GM18867 (cell line): ENCODE results near the gene PRKD1.
"Not testable (repeated sequence)": the region's sequence is repeated elsewhere in the genome, so short reads cannot be mapped to it uniquely, and the experiment has no call there.

Experiments used
- ATAC-seq: cut with Tn5 transposase; IDR thresholded peaks from one replicate; pipeline ENCODE4 v1.9.1; 2021; ENCODE audit warnings: mild to moderate bottlenecking, moderate library complexity; ENCODE audit not compliant: unreplicated experiment

PRKD1 gene

DNA sequence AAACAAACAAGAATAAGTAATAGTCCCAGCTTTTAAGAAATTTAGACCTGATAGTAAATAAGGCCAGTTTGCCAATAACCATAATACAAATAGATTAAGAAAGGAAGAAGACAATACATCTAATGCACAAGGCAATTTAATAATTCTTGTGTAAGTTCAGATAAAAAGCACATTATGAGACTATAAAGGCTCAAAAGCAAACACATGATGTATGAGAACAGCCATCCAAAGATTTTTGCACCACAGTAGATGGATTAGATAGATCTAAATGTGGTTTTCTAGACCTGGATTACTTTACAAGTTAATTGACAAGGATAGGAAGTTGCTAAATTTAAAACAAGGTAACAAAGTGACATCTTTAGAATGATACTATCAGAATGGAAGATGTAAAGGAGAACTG is 125.4 kb downstream of the PRKD1 start:
- ATAC-seq: no peak

DNA sequence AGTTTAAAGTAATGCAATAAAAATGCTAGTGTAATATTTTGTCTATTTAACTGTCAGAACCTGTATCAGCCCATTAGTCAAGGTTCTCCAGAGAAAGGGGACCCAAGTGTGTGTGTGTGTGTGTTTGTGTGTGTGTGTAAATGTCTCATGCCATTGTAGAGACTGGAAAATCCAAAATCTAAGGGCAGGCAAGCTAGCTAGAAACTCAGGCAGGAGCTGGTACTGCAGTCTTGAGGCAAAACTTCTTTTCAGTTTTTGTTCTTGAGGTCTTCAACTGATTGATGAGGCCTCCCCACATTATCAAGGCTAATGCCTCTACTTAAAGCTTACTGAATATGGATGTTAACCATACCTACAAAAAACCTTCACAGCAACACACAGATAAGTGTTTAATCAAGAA is 126.7 kb downstream of the PRKD1 start:
- ATAC-seq: no peak

DNA sequence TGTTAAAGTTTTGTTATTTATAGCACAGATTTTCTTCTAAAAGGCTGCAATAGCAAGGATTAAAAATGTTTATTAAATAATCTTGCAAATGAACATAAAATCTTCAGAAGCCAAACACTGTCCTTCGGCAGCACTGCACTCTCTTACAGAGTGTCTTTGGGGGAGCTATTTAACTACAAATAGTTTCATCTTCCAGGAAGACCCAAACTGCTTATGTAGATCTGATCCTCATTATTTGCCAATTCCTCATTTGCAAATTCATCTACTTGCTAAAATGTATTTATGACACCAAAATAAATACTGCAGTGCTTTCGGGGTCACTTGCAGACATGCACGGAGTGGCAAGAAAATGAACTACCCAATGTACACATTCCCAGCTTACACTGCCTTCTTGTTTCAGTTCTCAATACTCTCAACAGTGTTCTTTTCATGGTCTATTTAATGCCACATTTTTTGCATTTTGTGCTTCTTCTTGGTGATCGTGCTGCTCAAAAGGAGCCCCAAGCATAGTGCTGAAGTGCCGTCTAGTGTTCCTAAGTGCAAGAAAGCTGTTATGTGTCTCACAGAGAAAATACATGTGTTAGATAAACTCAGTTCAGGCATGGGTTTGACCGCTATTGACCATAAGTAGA is 128.1 kb downstream of the PRKD1 start:
- ATAC-seq: peak; percentile 87

DNA sequence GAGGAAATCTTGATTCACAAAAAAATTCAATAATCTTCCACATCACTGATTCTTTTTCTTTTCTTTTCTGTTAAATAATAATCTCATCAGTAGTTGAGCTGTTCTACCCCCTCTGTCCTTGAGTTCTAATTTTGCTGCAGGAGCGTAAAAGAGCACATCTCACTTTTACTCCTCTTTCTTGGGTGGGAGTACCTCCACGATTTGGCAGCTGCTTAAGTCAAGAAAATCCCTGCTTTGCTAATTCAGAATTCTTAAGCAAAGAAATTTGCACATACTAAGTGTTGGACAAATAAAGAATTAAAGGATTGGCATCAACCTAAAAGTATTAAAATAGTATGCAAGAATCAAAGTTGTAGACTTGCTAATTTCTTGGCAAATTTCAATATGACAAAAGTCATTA is 128.8 kb downstream of the PRKD1 start:
- ATAC-seq: no peak

DNA sequence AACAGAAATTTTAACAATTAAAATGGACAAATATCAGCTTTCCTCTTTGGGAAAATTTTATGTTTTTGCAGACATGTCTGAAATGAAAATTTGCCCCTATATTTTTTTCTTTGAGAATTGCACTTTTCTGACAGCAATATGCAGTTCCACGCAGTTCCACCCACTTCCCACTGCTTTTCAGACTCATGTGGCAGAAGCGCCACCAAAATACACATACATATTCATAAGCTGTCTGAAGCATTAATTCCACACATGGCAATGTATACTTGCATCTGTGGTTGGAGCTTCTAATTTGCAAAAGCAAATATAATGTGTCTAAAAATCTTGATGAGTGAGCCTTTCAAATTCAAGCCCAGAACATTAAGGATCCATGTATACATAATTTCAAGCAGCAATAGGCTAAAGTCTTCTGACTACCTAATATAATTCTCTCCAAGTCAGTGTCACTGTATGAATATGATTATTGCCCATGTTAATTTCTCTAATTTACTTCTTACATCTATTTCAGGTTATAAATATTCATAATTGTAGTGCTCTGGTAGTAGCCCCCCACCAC is 129.5 kb downstream of the PRKD1 start:
- no peak for ATAC-seq

DNA sequence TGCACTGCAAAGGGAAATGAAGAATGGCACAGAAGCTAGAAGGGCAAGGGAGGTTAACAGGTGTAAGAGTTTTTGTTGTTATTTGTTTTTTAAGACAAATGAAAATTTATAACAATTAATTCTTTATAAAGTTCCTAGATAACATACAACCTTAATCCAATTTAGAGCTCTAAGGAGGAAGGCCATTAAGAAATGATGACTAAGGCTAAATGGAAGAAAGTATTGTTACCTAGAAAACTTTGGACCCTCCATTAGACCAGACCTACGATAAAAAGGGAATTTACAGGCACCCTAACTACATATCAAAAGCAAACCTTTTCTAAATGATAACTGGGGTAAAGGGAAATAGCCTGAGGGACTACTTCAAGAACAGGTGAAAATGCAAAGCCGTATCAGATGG is 130.8 kb downstream of the PRKD1 start:
- no peak for ATAC-seq

DNA sequence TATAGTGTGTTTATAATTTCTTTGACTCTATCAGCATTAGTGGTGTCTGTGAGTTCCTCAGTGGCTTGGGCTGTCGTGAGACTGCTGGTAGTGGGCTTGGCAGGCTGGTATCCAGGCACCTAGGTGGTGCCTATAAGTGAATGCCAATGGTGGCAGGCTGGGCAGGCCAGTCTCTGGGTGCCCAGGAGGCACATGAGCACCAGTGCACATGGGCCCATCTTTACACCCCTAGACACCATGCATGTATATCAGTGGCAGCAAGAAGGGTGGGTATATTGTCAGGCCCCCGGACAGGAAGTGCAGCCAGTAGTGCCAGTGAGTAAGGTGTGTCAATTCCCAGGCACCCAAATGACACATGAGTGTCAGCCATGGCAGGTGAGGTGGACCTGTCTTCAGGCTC is 138.2 kb downstream of the PRKD1 start:
- no peak for ATAC-seq

DNA sequence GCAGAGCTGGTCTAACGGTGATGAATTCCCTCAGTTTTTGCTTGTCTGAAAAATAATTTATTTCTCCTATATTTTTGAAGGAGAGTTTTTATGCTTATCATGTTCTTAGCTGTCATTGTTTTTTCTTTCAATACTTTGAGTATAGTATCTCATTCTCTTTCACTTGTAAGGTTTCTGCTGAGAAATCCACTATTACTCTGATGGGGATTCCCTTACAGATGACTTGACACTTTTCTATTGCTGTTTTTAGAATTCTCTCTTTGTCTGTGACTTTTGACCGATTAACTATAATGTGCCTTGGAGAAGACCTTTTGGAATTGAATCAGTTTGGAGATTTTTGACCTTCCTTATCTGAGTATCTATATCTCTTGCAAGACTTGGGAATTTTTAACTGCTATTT is 139.6 kb downstream of the PRKD1 start:
- no peak for ATAC-seq

DNA sequence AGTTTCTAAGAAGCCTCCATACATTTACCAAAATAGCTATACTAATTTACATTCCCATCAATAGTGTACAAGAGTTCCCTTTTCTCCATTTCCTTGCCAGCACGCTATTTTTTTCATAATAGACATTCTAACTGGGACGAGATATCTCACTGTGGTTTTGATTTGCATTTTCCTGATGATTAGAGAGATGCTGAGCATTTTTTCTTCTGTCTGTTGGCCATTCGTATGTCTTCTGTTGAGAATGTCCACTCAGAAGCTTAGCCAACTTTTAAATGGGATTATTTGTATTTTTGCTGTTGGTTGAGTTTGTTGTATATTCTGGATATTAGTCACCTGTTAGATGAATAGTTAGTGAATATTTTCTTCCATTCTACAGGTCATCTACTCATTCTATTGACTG is 144.1 kb downstream of the PRKD1 start:
- no peak for ATAC-seq

DNA sequence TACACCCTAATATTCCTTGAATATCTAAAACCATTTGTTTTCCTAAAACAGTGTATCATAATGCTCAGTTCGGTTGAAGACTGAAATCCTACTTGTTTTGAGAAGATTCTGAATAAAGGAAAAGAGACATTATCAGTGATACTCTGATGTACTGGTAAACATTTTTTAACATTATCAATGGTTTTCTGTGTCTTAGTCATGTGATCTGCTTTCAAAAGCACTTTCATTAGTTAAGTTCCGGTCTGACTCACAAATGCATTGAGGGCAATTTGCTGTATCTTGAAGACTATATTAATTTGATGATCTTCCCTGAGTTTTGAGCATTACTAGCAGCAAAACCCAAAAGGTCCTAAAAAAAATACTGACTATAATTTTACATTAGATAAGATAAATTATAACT is 145.6 kb downstream of the PRKD1 start:
- ATAC-seq: no peak

DNA sequence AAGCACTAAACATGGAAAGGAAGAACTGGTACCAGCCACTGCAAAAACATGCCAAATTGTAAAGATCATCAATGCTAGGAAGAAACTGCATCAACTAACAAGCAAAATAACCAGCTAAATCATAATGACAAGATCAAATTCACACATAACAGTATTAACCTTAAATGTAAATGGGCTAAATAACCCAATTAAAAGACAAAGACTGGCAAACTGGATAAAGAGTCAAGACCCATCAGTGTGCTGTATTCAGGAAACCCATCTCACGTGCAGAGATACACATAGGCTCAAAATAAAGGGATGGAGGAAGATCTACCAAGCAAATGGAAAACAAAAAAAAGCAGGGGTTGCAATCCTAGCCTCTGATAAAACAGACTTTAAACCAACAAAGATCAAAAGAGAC is 150.5 kb downstream of the PRKD1 start:
- ATAC-seq: not testable (repeated sequence)

DNA sequence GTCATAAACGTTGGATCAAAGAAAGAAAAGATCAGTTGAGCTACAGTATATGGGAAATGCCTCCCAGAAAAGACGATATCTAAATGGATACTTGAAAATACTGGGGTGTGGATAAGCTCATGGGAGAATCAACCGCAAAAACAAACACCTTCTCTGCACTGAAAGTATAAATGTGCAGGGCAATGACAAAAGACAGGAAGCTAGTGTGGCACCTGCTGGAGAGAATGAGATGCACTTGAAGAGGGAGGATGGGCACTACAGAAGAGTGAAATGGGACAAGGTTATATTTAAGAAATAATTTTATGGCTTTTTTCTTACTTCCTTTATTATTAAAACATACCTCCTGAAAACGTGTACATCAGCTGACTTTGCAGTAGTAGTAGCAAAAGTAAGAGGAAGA is 153.7 kb downstream of the PRKD1 start:
- ATAC-seq: no peak

DNA sequence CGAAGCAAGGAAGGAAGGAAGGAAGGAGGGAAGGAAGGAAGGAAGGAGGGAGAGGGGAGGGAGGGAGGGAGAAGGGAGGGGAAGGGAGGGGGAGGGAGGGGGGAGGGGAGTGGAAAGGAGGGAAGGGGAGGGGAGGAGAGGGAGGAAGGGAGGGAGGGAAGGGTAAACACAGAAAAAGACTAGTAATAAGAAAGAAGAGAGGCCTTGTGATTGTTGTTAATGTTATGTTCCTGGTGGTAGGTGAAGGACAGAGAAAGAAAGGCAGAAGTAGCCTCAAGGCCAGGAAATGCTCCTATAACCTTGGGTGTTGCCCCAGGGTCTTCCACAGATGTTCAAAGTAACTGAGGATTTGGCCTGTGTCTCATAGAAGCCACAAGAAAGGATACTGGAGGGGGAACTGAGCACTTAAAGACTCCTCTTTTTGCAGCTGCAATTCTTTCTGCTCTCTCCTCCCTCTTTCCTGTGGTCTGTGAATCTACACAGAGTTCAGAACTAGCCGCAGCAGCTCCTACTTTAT is 164.2 kb downstream of the PRKD1 start:
- ATAC-seq: no peak

DNA sequence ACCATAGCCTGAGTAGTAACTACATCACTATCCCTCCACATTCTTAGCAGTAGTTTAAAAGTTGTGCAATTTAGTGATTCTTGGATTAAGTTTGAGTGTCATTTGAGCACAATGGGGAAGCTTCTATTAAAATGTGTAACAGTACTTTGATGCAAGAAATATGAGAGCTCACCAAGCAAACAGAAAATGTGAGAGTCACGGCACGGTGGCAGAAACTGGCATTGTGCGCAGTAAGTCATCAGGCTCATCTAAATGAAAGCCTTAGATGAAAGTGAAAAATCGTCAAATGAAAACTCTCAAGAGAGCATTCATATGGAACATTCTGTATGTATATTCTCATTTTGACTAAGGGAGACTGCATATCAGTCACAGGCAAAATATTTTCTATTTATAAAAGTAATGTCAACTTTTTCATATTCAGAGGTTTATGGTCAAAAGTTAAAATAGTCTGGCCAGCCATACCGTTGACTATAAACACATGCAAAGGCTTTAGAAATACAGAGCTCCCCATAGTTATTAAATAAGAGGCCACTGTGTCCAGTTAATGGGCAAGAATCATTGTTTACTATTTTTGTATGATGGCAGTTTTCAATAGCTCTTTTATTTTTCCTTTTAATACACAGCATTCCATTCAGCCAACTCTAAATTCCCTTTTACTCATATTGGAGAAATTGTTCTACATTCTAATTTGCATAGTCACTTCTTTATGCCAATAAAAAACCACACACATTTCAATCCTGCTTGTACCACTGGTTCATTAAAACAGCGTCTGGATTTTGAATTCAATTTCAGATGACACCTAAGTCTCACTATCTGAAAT is 167.9 kb downstream of the PRKD1 start:
- ATAC-seq: peak; percentile 92

DNA sequence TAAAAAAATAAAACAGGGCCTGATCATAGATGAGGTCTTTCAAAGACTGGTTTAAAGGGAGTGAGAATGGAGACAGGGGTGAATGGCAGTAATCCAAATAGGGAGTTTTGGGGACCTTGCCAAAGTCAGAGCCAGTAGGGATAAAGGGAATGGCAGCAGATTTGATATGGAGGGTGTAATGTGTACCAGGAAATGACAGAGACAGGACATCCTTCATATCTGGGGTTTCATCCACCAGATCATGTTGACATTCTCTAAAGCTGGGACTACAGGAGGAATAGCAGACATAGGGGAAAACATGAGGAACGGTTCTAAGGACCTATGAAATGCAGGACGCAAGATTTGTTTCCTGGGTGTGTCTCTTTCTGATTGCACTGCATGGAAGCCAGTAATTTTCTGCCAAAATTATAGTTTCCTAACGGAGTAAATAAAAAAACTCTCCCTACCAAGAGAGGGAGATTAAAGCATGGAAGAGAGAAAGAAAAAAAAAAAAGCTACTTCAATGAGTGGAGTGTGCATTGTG is 169.9 kb downstream of the PRKD1 start:
- ATAC-seq: no peak

DNA sequence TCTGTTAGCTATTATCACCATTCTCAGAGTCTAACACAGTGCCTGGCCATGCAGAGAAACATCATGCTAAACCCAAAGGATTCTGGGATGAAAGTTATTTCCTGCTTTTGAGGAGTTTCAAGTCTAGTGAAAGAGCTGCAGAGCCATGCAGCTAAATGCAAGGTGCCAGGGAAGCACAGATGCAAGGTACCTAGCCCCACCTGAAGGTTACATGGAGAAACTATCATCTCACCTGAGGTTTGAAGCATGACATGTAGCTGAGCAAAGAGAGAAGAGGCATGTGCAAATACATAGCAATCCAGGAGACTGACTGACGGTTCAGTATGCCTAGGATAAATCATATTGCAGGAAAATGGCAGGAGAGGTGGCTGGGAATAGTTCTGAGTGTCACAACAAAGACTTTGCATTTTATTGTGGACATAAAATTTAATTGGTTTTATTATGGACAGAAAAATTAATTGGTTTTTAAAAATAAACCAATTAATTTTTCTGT is 170.4 kb downstream of the PRKD1 start:
- ATAC-seq: no peak

DNA sequence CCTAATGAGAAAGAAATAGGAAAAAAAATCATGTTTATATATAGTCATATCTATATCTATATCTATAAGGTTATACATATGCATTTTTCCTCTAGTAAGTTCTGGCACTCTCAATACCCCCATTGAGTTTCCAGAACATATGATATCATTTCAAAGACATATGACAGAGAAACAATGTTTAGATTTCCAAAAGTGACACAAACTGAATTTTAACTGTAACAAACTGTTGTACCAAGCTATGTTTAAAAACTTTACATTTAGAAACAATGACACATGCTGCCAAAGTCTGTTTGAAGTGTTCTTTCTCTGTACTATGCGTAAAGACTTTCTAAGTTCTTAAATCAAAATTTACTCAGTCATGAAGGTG is 171.6 kb downstream of the PRKD1 start:
- ATAC-seq: no peak

DNA sequence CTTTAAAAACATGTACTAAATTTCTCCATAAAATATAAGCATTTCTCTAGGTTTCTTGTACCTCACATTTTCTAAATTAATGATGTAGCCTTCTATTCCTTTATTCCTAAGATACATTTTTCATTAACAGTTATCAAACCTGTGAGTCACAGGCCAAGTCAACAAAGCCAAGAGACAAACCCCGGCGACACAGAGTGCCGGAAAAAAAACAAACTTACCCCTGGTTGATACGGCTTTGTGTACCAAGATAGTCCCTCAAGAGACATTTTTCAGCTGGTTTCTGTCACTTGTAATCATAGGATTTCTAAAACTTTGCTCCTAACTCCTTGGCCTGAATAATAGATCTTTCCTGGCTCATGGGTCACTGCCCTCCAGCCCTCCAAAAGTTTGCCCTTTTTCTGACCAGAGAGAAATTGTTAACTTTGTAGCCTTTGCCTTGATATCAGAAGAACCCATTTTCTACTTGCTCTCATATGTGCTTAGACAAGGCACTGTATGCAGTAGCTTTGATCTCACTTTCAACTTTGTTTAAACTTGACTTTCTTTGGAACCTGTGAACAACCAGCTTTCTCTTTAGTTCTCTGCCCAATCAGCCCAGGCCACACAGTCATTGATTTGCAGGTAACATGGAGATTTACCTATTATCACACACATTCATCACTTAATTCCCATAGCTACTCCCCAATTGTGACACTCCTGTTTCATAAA is 172.2 kb downstream of the PRKD1 start:
- ATAC-seq: no peak

DNA sequence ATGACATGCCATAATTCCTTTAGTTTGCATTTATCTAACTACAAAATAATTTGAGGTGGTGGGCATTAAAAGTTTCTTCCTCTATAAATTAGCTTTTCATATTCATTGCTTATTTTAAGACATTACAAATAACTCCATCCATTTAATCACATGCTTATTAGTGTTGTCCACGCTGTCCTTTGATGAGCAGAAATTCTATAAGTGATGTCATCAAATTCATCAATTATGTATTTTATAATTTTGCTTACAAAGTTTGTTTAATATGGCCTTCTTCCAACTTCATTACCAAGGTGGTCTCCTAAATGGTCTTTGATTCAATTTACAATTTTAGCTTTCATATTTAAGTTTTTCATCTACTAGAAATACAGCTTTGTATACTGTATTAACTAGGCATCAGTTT is 173.5 kb downstream of the PRKD1 start:
- ATAC-seq: no peak

DNA sequence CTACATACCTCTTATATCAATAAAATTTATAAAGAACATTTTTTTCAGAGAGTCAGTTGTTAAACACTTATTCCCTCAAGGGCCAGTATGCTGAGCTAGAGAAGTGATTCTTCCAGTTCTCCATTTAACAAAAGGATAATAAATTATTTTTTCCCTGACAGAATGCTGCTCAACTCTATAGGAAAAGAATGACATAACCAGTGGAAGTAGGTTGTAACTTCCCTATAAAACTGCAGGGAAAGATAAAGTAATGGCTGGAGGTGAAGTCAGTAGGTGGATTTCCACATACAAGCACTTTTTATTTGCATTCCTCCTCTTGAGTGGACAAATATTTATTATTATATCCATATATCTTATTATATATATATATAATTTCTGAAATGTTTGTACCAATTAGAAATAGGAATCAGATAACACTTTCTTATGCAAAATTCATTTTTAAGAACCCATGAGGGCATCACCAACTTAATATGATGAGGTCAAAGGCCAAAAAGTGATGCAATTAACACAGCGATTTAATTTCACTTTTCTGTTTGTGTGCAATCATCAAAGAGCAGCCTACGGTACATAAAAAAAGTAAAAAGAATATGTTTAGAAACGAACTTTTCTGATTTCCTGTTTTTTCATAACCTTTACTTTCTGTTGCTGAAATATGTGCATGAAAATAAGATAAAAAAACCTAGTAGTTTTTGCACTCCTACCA is 175.3 kb downstream of the PRKD1 start:
- no peak for ATAC-seq

DNA sequence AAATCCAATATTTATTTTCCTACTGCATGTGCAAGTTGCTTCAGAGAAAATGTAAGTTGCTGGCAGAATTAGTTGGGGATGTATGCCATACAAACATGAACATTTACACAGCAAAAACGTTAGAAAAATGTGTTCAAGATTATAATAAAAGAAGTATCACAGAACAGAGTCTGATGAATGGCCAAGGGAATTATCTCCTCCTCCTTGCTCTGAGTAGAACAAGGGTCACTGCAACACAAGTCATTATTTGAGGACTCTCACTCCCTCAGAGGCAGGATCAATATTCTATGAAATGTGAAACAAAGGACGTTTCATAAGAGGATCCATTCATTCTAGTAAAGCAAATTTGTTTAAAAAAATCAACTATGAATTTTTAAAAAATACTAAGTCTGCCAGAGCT is 177.8 kb downstream of the PRKD1 start:
- no peak for ATAC-seq
